GM12865 (cell line): ENCODE measurements around the gene CFAP119.

Experiments
- DNase-seq: peaks from one replicate; pipeline ENCODE4 v3.0.0; 2010; ENCODE audit warnings: low read depth
- H3K4me3 ChIP-seq: 2 replicates; pipeline ENCODE4 v1.5.1; 2011; ENCODE audit warnings: mild to moderate bottlenecking, low read depth, low read length, control low read depth
- TF ChIP-seq, protein P1 (sequence below): IDR thresholded peaks from 2 replicates; pipeline ENCODE4 v1.5.1; 2011; ENCODE audit warnings: low read length, control low read depth, low read depth, inconsistent platforms; ENCODE audit not compliant: insufficient read depth; ENCODE audit errors: missing control alignments

The CFAP119 gene

GRCh38 chr16:30760001-30760559, 1.8 kb downstream of the CFAP119 start:
- H3K4me3 ChIP-seq = no peak overlapping the region

DNA sequence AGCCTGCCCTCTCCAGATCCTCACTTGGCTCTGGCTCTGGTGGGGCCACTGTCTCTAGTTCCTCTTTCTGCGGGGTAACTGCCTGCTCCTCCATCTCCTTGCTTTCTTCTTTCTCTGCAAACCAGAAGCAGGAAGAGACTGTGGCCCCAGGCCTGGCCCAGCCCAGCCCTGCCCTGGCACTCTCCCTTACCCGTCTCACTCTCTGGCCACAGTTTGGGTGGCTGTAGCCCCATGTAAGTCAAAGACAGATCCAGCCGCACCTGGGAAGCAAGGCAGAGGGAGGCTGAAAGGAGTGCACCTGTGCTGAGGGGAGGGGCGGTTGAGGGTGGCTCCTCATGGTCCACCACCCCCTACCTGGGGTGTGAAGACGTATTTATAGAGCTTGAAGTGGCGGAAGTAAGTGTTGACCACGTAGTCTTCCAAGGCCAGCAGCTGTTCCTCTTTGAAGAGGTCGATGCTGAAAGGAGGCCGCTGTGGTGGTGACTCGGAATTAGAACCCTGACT, 2.8 kb downstream of the CFAP119 start:
- TF ChIP-seq, protein P1, sequence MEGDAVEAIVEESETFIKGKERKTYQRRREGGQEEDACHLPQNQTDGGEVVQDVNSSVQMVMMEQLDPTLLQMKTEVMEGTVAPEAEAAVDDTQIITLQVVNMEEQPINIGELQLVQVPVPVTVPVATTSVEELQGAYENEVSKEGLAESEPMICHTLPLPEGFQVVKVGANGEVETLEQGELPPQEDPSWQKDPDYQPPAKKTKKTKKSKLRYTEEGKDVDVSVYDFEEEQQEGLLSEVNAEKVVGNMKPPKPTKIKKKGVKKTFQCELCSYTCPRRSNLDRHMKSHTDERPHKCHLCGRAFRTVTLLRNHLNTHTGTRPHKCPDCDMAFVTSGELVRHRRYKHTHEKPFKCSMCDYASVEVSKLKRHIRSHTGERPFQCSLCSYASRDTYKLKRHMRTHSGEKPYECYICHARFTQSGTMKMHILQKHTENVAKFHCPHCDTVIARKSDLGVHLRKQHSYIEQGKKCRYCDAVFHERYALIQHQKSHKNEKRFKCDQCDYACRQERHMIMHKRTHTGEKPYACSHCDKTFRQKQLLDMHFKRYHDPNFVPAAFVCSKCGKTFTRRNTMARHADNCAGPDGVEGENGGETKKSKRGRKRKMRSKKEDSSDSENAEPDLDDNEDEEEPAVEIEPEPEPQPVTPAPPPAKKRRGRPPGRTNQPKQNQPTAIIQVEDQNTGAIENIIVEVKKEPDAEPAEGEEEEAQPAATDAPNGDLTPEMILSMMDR = no peak
- DNase-seq = no peak
- no peak overlapping the region for H3K4me3 ChIP-seq

More at GRCh38 chr16:30760001-30760559, 1.8 kb downstream of the CFAP119 start:
- TF ChIP-seq, protein P1 = no peak
- no peak for DNase-seq

DNA sequence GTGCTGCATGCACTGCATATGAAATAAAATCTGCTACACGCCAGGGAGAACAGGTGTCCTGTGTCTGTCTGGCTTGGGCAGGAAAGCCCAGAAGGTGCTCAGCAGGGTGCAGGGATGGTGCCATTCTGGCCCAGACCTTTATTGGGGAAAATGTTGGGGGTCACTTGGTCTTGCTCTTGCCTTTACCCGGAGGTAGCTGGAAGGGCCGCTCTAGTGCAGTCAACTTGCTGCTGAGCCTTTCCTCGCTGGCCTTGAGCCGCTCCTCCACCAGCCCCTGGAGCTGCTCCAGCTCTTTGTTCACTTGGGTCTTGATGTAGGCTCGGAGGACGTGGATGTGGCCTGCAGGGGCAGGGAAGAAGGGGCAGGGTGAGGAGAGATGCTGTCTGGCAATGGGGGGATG, 4.5 kb downstream of the CFAP119 start:
- DNase-seq = no peak
- H3K4me3 ChIP-seq = no peak overlapping the region
- TF ChIP-seq, protein P1 = no peak

- TF ChIP-seq, protein P1 = no peak
- no peak for DNase-seq
- H3K4me3 ChIP-seq = no peak overlapping the region
These were observed 5.1 kb downstream of the CFAP119 start for GRCh38 chr16:30756781-30757100.

GRCh38 chr16:30755955-30756780, 5.7 kb downstream of the CFAP119 start:
- no peak overlapping the region for H3K4me3 ChIP-seq
- TF ChIP-seq, protein P1 = no peak
- no peak for DNase-seq

- H3K4me3 ChIP-seq = no peak overlapping the region
- no peak for DNase-seq
- TF ChIP-seq, protein P1 = no peak
These were observed 8.3 kb downstream of the CFAP119 start for GRCh38 chr16:30753596-30753995.

DNA sequence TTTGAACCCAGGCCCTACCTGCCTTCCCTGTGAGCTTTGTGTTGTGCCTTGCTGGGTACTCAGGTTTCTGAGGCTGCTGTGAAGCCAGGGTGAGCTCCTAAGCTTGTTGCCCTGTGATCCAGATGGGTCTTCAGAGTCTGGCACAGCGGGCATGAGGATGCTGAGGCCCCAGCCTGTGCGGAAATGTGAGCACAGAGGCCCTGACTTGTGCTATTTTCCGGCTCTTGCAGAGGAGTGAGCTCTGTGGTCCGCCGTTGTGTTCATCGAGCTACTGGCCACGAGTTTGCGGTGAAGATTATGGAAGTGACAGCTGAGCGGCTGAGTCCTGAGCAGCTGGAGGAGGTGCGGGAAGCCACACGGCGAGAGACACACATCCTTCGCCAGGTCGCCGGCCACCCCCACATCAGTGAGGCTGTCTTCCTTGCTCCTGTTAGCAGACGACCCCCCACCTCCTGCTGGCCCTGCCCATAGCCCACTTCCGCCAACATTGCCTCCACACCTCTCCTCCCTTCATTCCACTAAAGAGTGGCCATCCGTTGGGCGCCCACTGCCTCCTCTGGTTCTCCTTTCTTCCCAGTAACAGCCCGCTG, 10.9 kb downstream of the CFAP119 start:
- TF ChIP-seq, protein P1 = no peak
- H3K4me3 ChIP-seq = no peak overlapping the region
- no peak for DNase-seq
